LNCaP clone FGC (cell line): ENCODE measurements around the gene SLC12A4.
A peak's percentile ranks its signal among the peaks of the same experiment; 100 is the strongest.

Experiments
- DNase-seq: peaks from one replicate; pipeline ENCODE4 v3.0.0-alpha.2; 2011; ENCODE audit warnings: low read depth
- H3K4me3 ChIP-seq: 2 replicates; pipeline ENCODE4 v1.5.1; 2011; ENCODE audit warnings: mild to moderate bottlenecking, low read depth, low read length, control low read depth
- CTCF ChIP-seq: IDR thresholded peaks from 2 replicates; pipeline ENCODE4 v1.5.1; 2012; ENCODE audit warnings: mild to moderate bottlenecking; ENCODE audit not compliant: control insufficient read depth, insufficient read depth; ENCODE audit errors: extremely low read depth

Gene SLC12A4

GRCh38 chr16:67930191-67930590, 38.2 kb downstream of the SLC12A4 start:
- no peak for TF ChIP-seq CTCF
- H3K4me3 ChIP-seq, result no peak overlapping the region
- DNase-seq, result no peak

GRCh38 chr16:67928561-67929364, 39.7 kb downstream of the SLC12A4 start:
- TF ChIP-seq CTCF, result peak; percentile 99
- no peak overlapping the region for H3K4me3 ChIP-seq
- DNase-seq, result no peak

GRCh38 chr16:67928147-67928546, 40.3 kb downstream of the SLC12A4 start:
- no peak for DNase-seq
- TF ChIP-seq CTCF, result no peak
- H3K4me3 ChIP-seq, result no peak overlapping the region

GRCh38 chr16:67927131-67927941, 41.1 kb downstream of the SLC12A4 start:
- TF ChIP-seq CTCF, result no peak
- DNase-seq, result no peak
- H3K4me3 ChIP-seq, result no peak overlapping the region

GRCh38 chr16:67926181-67926750, 42.2 kb downstream of the SLC12A4 start:
- 0 out of 2 replicates have a peak, but pooled peaks have one; percentile 0 for TF ChIP-seq CTCF
- peak; percentile 96 for DNase-seq

GRCh38 chr16:67924140-67924906, 44.1 kb downstream of the SLC12A4 start:
- no peak overlapping the region for H3K4me3 ChIP-seq
- DNase-seq, result no peak
- TF ChIP-seq CTCF, result no peak

More at GRCh38 chr16:67926181-67926750, 42.2 kb downstream of the SLC12A4 start:
- H3K4me3 ChIP-seq, result peak overlapping the region; percentile 34
